GM06990 (cell line): ENCODE data around the gene HLA-DMB.

Experiments
- DNase-seq: peaks from one replicate; pipeline ENCODE4 v3.0.0-alpha.2; 2011; ENCODE audit not compliant: insufficient read length; ENCODE audit errors: extremely low read depth
- H3K27me3 ChIP-seq: replicated peaks from 2 replicates; pipeline ENCODE4 v1.6.0; 2011; ENCODE audit warnings: low read length; ENCODE audit not compliant: control insufficient read depth, insufficient read depth
- H3K36me3 ChIP-seq: 2 replicates; pipeline ENCODE4 v1.5.1; 2011; ENCODE audit warnings: low read length; ENCODE audit not compliant: control insufficient read depth, insufficient read depth
- H3K4me3 ChIP-seq: replicated peaks from 2 replicates; pipeline ENCODE4 v1.5.1; 2011; ENCODE audit warnings: low read depth, mild to moderate bottlenecking, control low read depth, low read length
- TF ChIP-seq, protein P1 (sequence below): IDR thresholded peaks from 2 replicates; pipeline ENCODE4 v1.5.1; 2011; ENCODE audit warnings: low read length, control low read depth, mild to moderate bottlenecking, inconsistent platforms; ENCODE audit not compliant: insufficient read depth, poor library complexity, severe bottlenecking

Gene HLA-DMB

DNA sequence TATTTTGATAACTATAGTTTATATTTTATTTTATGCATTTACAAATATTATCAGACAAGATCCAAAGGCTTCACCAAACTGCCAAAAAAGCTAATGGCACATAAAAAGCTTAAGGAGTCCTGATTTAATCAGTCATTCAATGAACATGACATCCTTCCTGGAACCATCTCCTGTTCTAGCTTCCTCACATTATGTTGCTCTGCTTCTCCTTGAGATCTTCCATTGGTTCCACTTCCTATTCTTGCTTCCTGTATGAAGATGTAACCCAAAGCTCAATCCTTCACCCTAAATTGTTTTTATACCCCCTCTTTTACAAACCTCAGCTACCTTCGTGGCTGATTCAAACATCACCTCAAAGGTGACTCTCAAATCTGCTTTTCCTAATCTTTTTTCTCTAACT is 23.0 kb upstream of the HLA-DMB start:
- DNase-seq = no peak
- Histone ChIP-seq H3K27me3 (no peaks in the 10 kb centered on the region), H3K36me3 (no peaks in the 10 kb centered on the region), H3K4me3 (no peak overlapping the region)
- TF ChIP-seq, protein P1, sequence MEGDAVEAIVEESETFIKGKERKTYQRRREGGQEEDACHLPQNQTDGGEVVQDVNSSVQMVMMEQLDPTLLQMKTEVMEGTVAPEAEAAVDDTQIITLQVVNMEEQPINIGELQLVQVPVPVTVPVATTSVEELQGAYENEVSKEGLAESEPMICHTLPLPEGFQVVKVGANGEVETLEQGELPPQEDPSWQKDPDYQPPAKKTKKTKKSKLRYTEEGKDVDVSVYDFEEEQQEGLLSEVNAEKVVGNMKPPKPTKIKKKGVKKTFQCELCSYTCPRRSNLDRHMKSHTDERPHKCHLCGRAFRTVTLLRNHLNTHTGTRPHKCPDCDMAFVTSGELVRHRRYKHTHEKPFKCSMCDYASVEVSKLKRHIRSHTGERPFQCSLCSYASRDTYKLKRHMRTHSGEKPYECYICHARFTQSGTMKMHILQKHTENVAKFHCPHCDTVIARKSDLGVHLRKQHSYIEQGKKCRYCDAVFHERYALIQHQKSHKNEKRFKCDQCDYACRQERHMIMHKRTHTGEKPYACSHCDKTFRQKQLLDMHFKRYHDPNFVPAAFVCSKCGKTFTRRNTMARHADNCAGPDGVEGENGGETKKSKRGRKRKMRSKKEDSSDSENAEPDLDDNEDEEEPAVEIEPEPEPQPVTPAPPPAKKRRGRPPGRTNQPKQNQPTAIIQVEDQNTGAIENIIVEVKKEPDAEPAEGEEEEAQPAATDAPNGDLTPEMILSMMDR = no peak

DNA sequence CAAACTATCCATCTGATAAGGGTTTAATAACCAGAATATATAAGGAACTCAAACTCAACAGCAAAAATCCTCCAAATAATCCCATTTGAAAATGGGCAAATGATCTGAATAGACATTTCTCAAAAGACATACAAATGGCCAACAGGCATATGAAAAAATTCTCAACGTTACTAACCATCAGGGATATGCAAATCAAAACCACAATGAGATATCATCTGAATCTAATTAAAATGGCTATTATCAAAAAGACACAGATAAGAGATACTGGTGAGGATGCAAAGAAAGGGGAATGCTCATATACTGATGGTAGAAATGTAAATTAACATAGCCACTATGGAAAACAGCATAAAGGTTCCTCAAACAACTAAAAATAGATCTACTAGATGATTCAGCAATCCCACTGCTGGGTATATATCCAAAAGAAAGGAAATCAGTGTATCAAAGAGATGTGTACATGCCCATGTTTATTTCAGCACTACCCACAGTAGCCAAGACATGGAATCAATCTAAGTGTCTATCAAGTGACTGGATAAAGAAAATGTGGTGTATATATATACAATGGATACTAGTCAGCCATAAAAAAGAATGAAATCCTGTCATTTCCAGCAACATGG is 21.5 kb upstream of the HLA-DMB start:
- no peaks in the 10 kb centered on the region for H3K27me3 ChIP-seq
- TF ChIP-seq, protein P1 = no peak
- H3K36me3 ChIP-seq = no peaks in the 10 kb centered on the region
- no peak overlapping the region for H3K4me3 ChIP-seq
- no peak for DNase-seq

DNA sequence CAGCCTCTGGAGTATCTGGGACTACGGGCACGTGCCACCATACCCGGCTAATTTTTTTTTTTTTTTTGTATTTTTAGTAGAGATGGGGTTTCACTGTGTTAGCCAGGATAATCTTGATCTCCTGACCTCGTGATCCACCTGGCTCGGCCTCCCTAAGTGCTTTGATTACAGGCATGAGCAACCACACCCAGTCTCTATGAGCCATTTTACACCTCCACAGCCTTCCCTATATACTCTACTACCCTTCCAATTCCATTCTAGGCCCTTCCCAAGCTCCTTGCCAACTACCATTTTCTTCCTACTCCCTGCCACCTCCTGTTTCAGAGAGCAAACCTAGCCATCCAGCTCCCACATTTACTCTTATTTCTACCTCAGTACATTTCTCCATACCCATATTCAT is 19.7 kb upstream of the HLA-DMB start:
- no peak overlapping the region for H3K4me3 ChIP-seq
- no peaks in the 10 kb centered on the region for H3K27me3 ChIP-seq
- H3K36me3 ChIP-seq = no peaks in the 10 kb centered on the region
- TF ChIP-seq, protein P1 = no peak
- no peak for DNase-seq

DNA sequence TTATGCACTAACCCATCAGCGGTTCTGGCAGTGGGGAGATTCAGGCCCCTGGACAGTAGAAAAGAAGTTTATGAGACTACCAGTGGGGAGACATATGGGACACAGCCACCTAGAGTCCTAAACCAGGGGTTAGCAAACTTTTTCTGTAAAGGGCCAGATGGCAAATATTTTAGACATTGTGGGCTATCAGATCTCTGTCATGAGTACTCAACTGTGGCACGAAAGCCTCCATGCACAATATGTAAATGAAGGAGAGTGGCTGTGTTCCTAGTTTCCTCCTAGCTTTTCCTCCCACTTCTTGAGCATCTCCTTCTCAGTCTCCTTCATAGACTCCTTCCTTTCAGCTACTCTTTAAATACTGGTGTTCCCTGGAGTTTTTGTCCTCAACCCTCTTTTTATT is 15.3 kb upstream of the HLA-DMB start:
- Histone ChIP-seq H3K27me3 (no peaks in the 10 kb centered on the region), H3K36me3 (no peaks in the 10 kb centered on the region; the same call in 1 of the 2 replicates), H3K4me3 (no peak overlapping the region)
- DNase-seq = no peak
- TF ChIP-seq, protein P1 = no peak

DNA sequence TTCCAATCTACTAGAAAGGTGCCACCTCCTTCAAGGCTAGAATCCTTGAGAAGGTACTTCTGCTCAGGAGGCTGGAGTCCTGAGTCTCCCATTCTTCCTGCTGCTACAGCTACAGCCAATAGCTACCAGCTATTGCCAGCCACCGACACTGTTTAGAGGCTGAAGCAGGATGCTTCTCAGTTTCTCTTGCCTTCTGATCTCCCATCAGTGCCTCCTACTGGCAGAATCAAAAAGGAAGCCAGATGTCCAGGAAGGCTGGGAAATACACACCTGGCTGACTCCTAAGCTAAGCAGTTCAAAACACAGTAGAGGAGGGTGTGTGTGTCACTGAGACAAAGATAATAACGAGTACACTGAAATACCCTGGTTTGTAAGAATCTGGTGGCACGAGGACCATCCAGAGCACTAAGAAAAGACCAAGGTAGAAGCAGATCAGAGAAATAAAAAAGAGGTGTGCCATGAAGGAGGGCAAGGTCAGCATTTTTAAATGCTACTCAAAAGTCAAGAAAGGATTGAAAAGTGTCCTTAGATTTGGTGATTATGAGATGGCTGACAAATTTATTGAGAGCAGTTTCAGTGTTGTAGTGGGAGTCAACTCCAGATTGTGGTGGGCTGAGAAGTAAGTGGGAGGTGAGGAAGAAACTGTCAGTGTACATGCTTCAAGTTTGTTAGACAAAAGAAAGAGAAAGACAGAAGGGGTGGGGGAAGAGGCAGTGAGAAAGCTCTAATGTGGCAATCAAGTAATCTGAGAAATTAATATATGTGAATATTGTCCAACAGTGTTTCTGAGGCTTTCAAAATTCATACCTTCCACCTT is 14.4 kb upstream of the HLA-DMB start:
- Histone ChIP-seq H3K27me3 (no peaks in the 10 kb centered on the region), H3K4me3 (no peak overlapping the region), H3K36me3 (peaks cover 3% of the 10 kb centered on the region)
- no peak for DNase-seq
- TF ChIP-seq, protein P1 = peak; percentile 70
